ENCODE measurements around the gene MUS81.

Gene MUS81

DNA sequence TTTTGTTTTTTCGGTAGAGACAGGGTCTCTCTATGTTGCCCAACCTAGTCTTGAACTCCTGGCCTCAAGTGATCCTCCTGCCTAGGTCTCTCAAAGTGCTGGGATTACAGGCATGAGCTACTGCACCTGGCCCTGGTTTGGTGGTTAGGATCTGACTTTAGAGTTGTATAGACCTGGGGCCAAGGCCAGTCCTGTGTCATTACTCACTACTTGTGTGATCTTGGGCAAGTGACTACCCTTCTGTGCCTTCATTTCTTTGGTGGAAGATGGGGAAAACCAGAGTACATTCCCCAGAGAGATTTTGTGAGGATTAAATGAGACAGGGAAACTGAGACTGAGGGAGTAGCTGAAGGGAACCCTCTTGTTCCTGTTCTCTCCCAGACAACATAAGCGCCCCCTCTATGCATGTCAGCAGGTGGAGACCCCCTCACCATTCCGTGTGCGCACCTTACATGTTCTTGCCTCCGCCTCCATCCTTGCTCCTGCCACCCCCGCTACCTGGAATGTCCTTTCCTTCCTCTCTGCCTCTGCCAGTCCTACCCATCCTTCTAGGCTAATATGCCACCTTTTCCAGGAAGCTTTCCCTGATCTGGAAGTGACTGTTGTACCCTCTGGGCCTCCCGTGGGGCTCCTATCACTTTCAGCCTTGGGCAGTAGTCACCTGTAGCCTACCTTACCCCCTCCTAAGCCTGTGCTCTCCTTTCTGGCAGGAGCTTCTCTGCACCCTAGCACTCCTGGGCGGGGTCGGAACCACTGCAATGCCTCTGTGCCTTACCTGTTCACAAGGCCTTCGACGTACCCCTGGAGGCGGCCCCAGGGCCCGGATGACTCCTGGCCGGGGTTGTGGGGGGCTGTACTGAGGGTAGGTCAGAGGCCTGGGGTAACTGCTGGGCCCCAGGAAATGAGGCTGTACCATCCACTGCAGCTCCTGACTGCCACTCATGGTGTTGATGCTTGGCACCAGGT lies 36.1 kb downstream of the MUS81 start:
- no peak for DNase-seq

GRCh38 chr11:65897020-65897471 lies 36.8 kb downstream of the MUS81 start:
- DNase-seq: no peak

- no peak for DNase-seq
Observed at GRCh38 chr11:65898656-65899355, 38.6 kb downstream of the MUS81 start.

GRCh38 chr11:65899356-65900124 lies 39.3 kb downstream of the MUS81 start:
- DNase-seq: no peak

DNA sequence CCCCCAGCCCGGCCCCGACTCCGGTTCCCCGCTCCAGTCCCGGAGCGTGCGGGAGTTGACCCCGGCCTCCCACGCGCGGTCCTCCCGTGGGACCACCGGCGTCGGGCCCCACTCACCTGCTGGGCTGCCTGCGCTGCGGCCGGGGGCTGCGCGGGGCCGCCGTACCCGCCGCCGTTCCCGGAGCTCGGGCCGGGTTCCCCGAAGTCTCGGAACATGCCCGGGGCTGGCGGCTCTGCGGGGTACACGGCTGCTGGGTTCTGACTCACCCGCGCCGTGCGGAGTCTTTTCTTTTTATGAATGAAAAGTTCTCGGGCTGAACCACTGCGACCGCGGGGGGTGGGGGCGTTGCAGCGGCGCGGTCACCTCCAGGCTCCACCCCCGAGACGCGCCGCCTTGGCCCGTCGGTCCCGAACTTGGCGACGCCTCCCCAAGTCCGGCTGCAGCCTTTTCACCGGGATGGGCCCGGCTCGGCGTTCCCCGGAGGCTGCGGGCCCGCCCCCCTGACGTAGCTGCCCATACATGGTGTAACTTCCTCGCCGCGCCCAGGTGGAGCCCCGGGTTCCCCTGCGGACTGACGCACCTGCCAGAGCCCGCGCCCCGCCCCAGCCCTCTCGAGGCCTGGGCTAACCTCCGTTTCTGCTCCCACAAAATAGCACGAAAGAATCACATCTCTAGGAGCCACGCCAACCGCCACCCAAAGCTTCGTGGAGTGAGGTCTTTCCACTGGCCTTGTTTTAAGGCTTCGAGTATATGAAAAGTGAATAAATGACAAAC lies 40.1 kb downstream of the MUS81 start, which contains the start of gene FOSL1:
TSS of gene FOSL1 (minus strand) at position 264 of the 774 bp plus-strand sequence. CDS start at position 215, 49 bp downstream.
- DNase-seq: no peak

GRCh38 chr11:65900899-65901180 lies 40.6 kb downstream of the MUS81 start:
- DNase-seq: no peak

- DNase-seq: no peak
Observed at GRCh38 chr11:65903068-65903481, 42.8 kb downstream of the MUS81 start.

GRCh38 chr11:65903715-65904114 lies 43.5 kb downstream of the MUS81 start:
- DNase-seq: no peak

DNA sequence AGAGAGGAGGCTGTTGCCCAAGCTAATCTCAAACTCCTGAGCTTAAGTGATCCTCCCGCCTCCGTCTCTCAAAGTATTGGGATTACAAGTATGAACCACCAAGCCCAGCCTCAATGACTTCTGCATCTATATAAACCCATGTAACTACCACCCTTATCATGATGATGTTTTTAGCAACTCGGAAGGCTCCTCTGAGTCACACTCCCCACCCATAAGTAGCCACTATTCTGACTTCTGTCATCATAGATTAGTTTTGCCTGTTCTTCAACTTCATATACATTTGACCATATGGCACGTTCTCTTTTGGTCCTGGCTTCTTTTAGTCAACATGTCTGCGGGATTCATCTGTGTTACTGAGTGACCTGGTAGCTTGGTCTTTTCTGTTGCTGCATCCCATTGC lies 46.4 kb downstream of the MUS81 start:
- DNase-seq: no peak

- DNase-seq: no peak
Observed at GRCh38 chr11:65907878-65908277, 47.6 kb downstream of the MUS81 start.

DNA sequence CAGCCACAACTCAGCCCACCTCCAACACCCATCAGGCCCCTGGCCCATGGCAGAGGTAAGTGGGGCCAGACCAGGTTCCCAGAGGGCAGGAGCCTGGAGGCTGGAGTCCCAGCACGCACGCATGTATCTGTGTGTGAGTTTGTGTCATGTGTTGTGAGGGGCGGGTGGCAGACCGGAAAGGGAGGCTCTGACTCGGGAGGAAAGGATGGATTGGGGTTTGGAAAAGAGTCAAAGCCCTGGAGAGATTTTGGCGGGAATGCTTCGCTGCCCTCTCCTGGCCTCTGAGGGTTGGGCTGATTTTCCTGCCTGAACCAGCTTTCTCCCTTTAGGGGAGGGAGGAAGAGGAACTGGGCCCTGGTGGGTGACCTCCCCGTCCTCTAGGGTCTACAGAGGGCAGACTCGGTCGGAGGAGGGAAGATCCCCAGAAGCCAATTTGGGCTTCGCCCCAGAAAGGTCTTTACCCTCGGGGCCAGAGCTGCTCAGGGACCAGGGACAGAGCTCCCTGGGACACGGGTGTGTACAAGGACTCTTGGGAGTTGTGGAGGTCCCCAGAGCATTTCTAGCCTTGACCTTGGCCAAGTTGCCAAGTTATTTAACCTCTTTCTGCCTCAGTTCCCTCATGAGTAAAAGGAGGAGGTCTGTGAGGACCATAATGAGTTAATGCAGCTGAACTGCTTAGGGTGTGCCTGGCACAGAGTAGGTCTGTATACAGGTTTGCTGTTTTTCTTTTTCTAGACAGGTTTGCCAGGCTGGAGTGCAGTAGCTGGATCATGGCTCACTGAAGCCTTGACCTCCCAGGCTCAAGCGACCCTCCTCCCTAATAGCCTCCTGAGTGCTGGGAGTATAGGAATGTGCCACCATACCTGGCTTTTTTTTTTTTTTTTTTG lies 51.7 kb downstream of the MUS81 start:
- DNase-seq: no peak

DNA sequence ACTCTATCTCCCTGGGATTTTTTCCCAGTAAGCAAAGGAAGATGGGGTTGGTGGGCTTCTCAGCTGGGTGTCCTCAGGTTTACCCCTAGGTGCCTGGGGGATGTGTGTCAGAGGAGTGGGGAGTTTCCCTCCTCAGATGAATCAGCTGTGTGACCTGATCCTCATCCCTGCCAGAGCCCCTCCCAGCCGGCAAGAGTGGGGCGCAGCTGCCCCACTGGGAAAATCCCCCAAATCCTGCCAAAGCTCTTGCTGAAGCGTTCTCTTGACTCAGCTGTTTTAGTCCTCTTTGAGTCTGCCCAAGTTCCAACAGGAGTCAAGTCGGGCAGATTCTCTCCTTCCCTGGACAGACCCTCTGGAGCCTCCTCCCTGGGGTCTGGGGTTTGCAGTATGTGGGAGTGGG lies 52.6 kb downstream of the MUS81 start:
- DNase-seq: no peak

- DNase-seq: no peak
Observed at GRCh38 chr11:65915101-65915820, 55.0 kb downstream of the MUS81 start.

- no peak for DNase-seq
Observed at GRCh38 chr11:65915821-65916251, 55.6 kb downstream of the MUS81 start.

All from NK-92 treated with Interleukin-12 subunit alpha and Interleukin-12 subunit beta, amount 100 ng/mL, for 24 hours (cell line).